Activated CD4-positive, alpha-beta T cell treated with anti-CD3 and anti-CD28 coated beads for 36 hours (primary cell): ENCODE measurements around the gene ATP8B4. TPM values are rescaled to one million over a fixed set of nuclear protein-coding genes. Genes with fewer than 3 reads are reported as not detected.

Source experiments
- ATAC-seq: fragments of 200-7000 bp; cut with Tn5 transposase; one replicate; pipeline ENCODE4 v1.10.0; 2021; ENCODE audit warnings: mild to moderate bottlenecking, moderate library complexity
- CTCF ChIA-PET: fragments of 350-600 bp; sonication (Branson Sonifier 250); formaldehyde crosslinking; loops from one replicate; lab custom pipeline; 2021; ENCODE audit warnings: antibody characterized with exemption; lab: Charles Lee
- POLR2A ChIA-PET: fragments of 350-600 bp; sonication (Branson Sonifier 250); formaldehyde crosslinking; loops from one replicate; lab custom pipeline; 2021; ENCODE audit warnings: antibody characterized with exemption, inconsistent platforms; lab: Charles Lee
- DNase-seq: peaks from one replicate; pipeline ENCODE4 v3.0.0-alpha.2; 2020
- H3K27ac Mint-ChIP-seq: one replicate; pipeline ENCODE4 v1.8.0; 2021; ENCODE audit warnings: mixed read lengths
- H3K27me3 Mint-ChIP-seq: one replicate; pipeline ENCODE4 v1.8.0; 2021; ENCODE audit warnings: mixed read lengths
- H3K36me3 Mint-ChIP-seq: one replicate; pipeline ENCODE4 v1.8.0; 2021; ENCODE audit warnings: low read depth, mixed read lengths
- H3K4me1 Mint-ChIP-seq: one replicate; pipeline ENCODE4 v1.8.0; 2021; ENCODE audit warnings: mixed read lengths
- H3K4me3 Mint-ChIP-seq: one replicate; pipeline ENCODE4 v1.8.0; 2021; ENCODE audit warnings: mild to moderate bottlenecking, moderate library complexity, mixed read lengths
- H3K9me3 Mint-ChIP-seq: one replicate; pipeline ENCODE4 v1.8.0; 2021; ENCODE audit warnings: low read depth, mixed read lengths
- intact Hi-C, 2 experiments: fragments of 100-400 bp; cut with DNase I in 1 of 2; cut with micrococcal nuclease in 1 of 2; formaldehyde crosslinking; loops; one replicate each; pipeline versions ENCODE4 v1.14.2 to v1.15.1; 2022 to 2024; cut with DNase I, micrococcal nuclease
- total RNA-seq, 2 experiments: library from RNA; stranded (reverse); gene quantifications; one replicate each; pipeline ENCODE4 v1.2.3, GENCODE V29; 2021

The ATP8B4 gene
- total RNA-seq, 2 experiments from 2014 or later: 5.0 to 5.1 TPM

- no peak overlapping the region for H3K27ac Mint-ChIP-seq
- H3K4me1 Mint-ChIP-seq: no peaks in the 10 kb centered on the region
- no peaks in the 10 kb centered on the region for H3K9me3 Mint-ChIP-seq
- no peak overlapping the region for H3K4me3 Mint-ChIP-seq
- ChIA-PET POLR2A (interaction anchor here (0.7 kb wide), 1 partner anchor 192 kb away, joined by 3 read pairs; no protein-coding TSS in a partner anchor), CTCF (interaction anchor here (0.6 to 0.9 kb wide), 2 partner anchors 16 to 336 kb away, joined by 3 read pairs; no protein-coding TSS in a partner anchor)
- ATAC-seq: no peak
- intact Hi-C loops: no loop called here
- no peaks in the 10 kb centered on the region for H3K36me3 Mint-ChIP-seq
- DNase-seq: no peak
- H3K27me3 Mint-ChIP-seq: peaks cover 2% of the 10 kb centered on the region
These were observed 309.0 kb downstream of the ATP8B4 start for GRCh38 chr15:49809894-49810609.

- Mint-ChIP-seq H3K9me3 (no peaks in the 10 kb centered on the region), H3K4me3 (no peak overlapping the region), H3K36me3 (no peaks in the 10 kb centered on the region), H3K27me3 (peaks cover 2% of the 10 kb centered on the region), H3K4me1 (no peaks in the 10 kb centered on the region), H3K27ac (no peak overlapping the region)
- no peak for DNase-seq
- ChIA-PET CTCF (no interaction called here), POLR2A (no interaction called here)
- no peak for ATAC-seq
- intact Hi-C loops: no loop called here
These were observed 310.7 kb downstream of the ATP8B4 start for GRCh38 chr15:49808341-49808740.

Other genes starting within 250 kb of the ATP8B4 start
- 10 to 100 TPM; 20.7 to 22.1 TPM for gene SLC27A2, start 63.0 kb upstream of the ATP8B4 start, total RNA-seq
- under 1 TPM; 0.18 to 0.32 TPM for gene HDC, start 146.5 kb upstream of the ATP8B4 start, total RNA-seq
- 10 to 100 TPM; 46.3 to 53.4 TPM for gene GABPB1, start 236.0 kb upstream of the ATP8B4 start, total RNA-seq